ENCODE data around the gene PDX1. TPM values are rescaled to one million over a fixed set of nuclear protein-coding genes. Genes with fewer than 3 reads are reported as not detected.

Gene PDX1
- total RNA-seq = not detected
- polyA plus RNA-seq = not detected
- total RNA-seq = not detected

GRCh38 chr13:27919934-27920676 lies at the start of gene PDX1:
TSS of gene PDX1 (plus strand) at chr13:27920000. CDS start at chr13:27920139, 139 bp downstream.
- H3K9me3 Mint-ChIP-seq = peaks cover 0 to 2% (median 0%) of the 10 kb centered on the region in 11 donors
- DNase-seq = peak in 1 of 9 donors; percentile 24
- peaks cover 75 to 86% (median 78%) of the 10 kb centered on the region in 5 donors for H3K27me3 Mint-ChIP-seq
- H3K4me3 Mint-ChIP-seq = peak within 1 kb of the TSS; percentile 57 to 85 (median 74)
- ChIA-PET POLR2A (no interaction called here), CTCF (no interaction called here)
- intact Hi-C loops (cut with micrococcal nuclease) = loop anchor here in 1 of 2 donors (2.0 kb wide), 1 partner anchor 41 kb away; no protein-coding TSS in a partner anchor
- Histone ChIP-seq H3K36me3 (ENCODE audit: control insufficient read depth in 2 of 3, insufficient read depth in 3 of 3, low read length in 3 of 3) (no peaks in the 10 kb centered on the region), H3K4me3 (ENCODE audit: low read length) (peak within 1 kb of the TSS; percentile 9), H3K27ac (ENCODE audit: low read depth, low read length) (no peak within 1 kb of the TSS), H3K4me1 (ENCODE audit: control insufficient read depth in 2 of 2, insufficient read depth in 2 of 2, low read length in 2 of 2) (peaks cover 0 to 16% of the 10 kb centered on the region in 2 donors), H3K9me3 (ENCODE audit: control insufficient read depth in 2 of 3, low read length in 3 of 3) (no peaks in the 10 kb centered on the region), H3K27me3 (ENCODE audit: control insufficient read depth in 2 of 2, insufficient read depth in 2 of 2, low read length in 2 of 2) (peaks cover 6 to 20% of the 10 kb centered on the region in 2 donors)
- ATAC-seq = peak; percentile 46
- H3K27ac Mint-ChIP-seq = peak within 1 kb of the TSS in 1 of 9 donors; percentile 68
- H3K4me1 Mint-ChIP-seq = peaks cover 9 to 49% (median 41%) of the 10 kb centered on the region in 7 donors
- H3K36me3 Mint-ChIP-seq = peaks cover 0 to 4% (median 0%) of the 10 kb centered on the region in 5 donors

DNA sequence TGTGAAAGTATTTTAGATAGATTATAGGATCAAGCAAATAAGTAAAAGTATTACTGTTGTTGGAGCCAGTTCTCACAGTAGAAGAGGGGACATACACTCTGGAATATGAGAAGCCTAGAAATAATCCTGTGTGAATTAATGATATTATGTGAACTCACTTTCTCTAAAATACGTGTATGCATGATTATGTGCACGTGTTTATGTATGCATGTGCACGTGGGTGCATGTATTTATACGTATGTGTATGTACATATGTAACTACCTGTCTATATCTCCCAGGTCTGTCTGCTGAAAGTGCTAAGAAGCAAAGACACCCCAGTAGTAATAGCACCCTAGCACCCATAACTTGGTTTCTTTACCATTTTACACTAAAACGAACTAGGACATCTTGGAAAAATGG lies 41.5 kb upstream of the PDX1 start:
- CTCF ChIA-PET = no interaction called here
- Histone ChIP-seq H3K27ac (ENCODE audit: low read depth, low read length) (no peak overlapping the region), H3K27me3 (ENCODE audit: control insufficient read depth in 2 of 2, insufficient read depth in 2 of 2, low read length in 2 of 2) (no peaks in the 10 kb centered on the region), H3K4me3 (ENCODE audit: low read length) (no peak overlapping the region), H3K36me3 (ENCODE audit: control insufficient read depth in 2 of 3, insufficient read depth in 3 of 3, low read length in 3 of 3) (no peaks in the 10 kb centered on the region), H3K4me1 (ENCODE audit: control insufficient read depth in 2 of 2, insufficient read depth in 2 of 2, low read length in 2 of 2) (no peaks in the 10 kb centered on the region), H3K9me3 (ENCODE audit: control insufficient read depth in 2 of 3, low read length in 3 of 3) (no peaks in the 10 kb centered on the region)
- intact Hi-C loops (cut with micrococcal nuclease) = no loop called here
- DNase-seq = no peak
- ATAC-seq = no peak
- POLR2A ChIA-PET = no interaction called here
- H3K36me3 Mint-ChIP-seq = peaks cover 0 to 4% (median 0%) of the 10 kb centered on the region in 5 donors
- peaks cover 33 to 77% (median 69%) of the 10 kb centered on the region in 5 donors for H3K27me3 Mint-ChIP-seq
- H3K27ac Mint-ChIP-seq = no peak overlapping the region
- peaks cover 0 to 7% (median 1%) of the 10 kb centered on the region in 11 donors for H3K9me3 Mint-ChIP-seq
- H3K4me3 Mint-ChIP-seq = no peak overlapping the region
- H3K4me1 Mint-ChIP-seq = no peaks in the 10 kb centered on the region

- H3K27me3 Mint-ChIP-seq = peaks cover 32 to 49% (median 41%) of the 10 kb centered on the region in 5 donors
- intact Hi-C loops (cut with micrococcal nuclease) = no loop called here
- no peak for DNase-seq
These were observed 30.3 kb upstream of the PDX1 start for GRCh38 chr13:27889471-27889870.

DNA sequence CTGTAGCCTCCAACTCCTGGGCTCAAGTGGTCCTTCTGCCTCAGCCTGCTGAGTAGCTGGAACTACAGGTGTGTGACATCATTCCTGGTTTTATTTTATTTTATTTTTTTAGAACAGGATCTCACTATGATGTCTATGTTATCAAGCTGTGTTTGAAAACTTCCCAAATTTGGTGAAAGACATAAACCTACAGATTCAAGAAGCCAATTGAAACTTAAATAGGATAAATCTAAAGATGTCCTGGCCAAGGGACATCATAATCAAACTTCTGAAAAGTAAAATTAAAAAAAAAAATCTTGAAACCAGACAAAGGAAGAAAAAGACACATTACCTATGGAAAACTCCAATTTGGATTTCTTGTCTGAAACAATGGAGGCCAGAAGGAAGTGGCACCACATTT lies 23.1 kb upstream of the PDX1 start:
- peaks cover 0 to 29% (median 14%) of the 10 kb centered on the region in 11 donors for H3K9me3 Mint-ChIP-seq
- Histone ChIP-seq H3K36me3 (ENCODE audit: control insufficient read depth in 2 of 3, insufficient read depth in 3 of 3, low read length in 3 of 3) (no peaks in the 10 kb centered on the region), H3K27me3 (ENCODE audit: control insufficient read depth in 2 of 2, insufficient read depth in 2 of 2, low read length in 2 of 2) (peaks cover 0 to 3% of the 10 kb centered on the region in 2 donors), H3K4me1 (ENCODE audit: control insufficient read depth in 2 of 2, insufficient read depth in 2 of 2, low read length in 2 of 2) (no peaks in the 10 kb centered on the region), H3K9me3 (ENCODE audit: control insufficient read depth in 2 of 3, low read length in 3 of 3) (peaks cover 0 to 2% (median 0%) of the 10 kb centered on the region in 3 experiments), H3K27ac (ENCODE audit: low read depth, low read length) (no peak overlapping the region), H3K4me3 (ENCODE audit: low read length) (no peak overlapping the region)
- POLR2A ChIA-PET = no interaction called here
- intact Hi-C loops (cut with micrococcal nuclease) = no loop called here
- ATAC-seq = no peak
- peaks cover 0 to 3% (median 0%) of the 10 kb centered on the region in 5 donors for H3K36me3 Mint-ChIP-seq
- no peak for DNase-seq
- H3K4me1 Mint-ChIP-seq = no peaks in the 10 kb centered on the region
- no peak overlapping the region for H3K27ac Mint-ChIP-seq
- CTCF ChIA-PET = no interaction called here
- H3K4me3 Mint-ChIP-seq = no peak overlapping the region
- H3K27me3 Mint-ChIP-seq = peaks cover 36 to 83% (median 76%) of the 10 kb centered on the region in 5 donors

More at GRCh38 chr13:27889471-27889870, 30.3 kb upstream of the PDX1 start:
- ATAC-seq = no peak
- Mint-ChIP-seq H3K36me3 (no peaks in the 10 kb centered on the region), H3K27ac (no peak overlapping the region), H3K4me1 (peaks cover 0 to 2% (median 0%) of the 10 kb centered on the region in 7 donors), H3K4me3 (no peak overlapping the region), H3K9me3 (peaks cover 0 to 26% (median 14%) of the 10 kb centered on the region in 11 donors)
- POLR2A ChIA-PET = no interaction called here
- no peak overlapping the region for H3K4me3 ChIP-seq (ENCODE audit: low read length)
- no peak overlapping the region for H3K27ac ChIP-seq (ENCODE audit: low read depth, low read length)
- H3K27me3 ChIP-seq (ENCODE audit: control insufficient read depth in 2 of 2, insufficient read depth in 2 of 2, low read length in 2 of 2) = no peaks in the 10 kb centered on the region
- H3K36me3 ChIP-seq (ENCODE audit: control insufficient read depth in 2 of 3, insufficient read depth in 3 of 3, low read length in 3 of 3) = no peaks in the 10 kb centered on the region
- H3K4me1 ChIP-seq (ENCODE audit: control insufficient read depth in 2 of 2, insufficient read depth in 2 of 2, low read length in 2 of 2) = no peaks in the 10 kb centered on the region
- peaks cover 0 to 3% (median 0%) of the 10 kb centered on the region in 3 experiments for H3K9me3 ChIP-seq (ENCODE audit: control insufficient read depth in 2 of 3, low read length in 3 of 3)
- CTCF ChIA-PET = no interaction called here

DNA sequence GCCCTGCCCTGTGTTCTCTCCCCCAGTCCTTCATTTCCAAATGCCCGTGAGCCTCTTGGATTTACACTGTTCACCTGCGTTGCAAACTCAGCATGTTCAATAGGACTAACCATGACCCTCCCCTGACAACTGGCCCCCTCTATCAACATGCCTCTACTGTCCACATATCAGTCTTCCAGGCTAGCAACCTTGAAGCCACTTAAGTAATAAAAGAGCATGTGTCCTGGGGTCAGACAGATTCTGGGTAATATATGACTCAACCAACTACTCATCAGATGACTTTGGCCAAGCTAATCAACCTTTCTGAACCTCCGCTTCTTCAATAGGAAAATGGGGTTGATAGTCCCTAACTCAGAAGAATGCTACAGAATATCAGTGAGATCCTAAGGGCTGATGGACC lies 15.1 kb upstream of the PDX1 start:
- Mint-ChIP-seq H3K27me3 (peaks cover 30 to 93% (median 72%) of the 10 kb centered on the region in 5 donors), H3K9me3 (peaks cover 0 to 3% (median 0%) of the 10 kb centered on the region in 11 donors), H3K27ac (no peak overlapping the region), H3K36me3 (peaks cover 0 to 1% (median 0%) of the 10 kb centered on the region in 5 donors), H3K4me1 (no peaks in the 10 kb centered on the region), H3K4me3 (no peak overlapping the region)
- no peaks in the 10 kb centered on the region for H3K9me3 ChIP-seq (ENCODE audit: control insufficient read depth in 2 of 3, low read length in 3 of 3)
- H3K4me3 ChIP-seq (ENCODE audit: low read length) = no peak overlapping the region
- H3K4me1 ChIP-seq (ENCODE audit: control insufficient read depth in 2 of 2, insufficient read depth in 2 of 2, low read length in 2 of 2) = no peaks in the 10 kb centered on the region
- CTCF ChIA-PET = no interaction called here
- no peak overlapping the region for H3K27ac ChIP-seq (ENCODE audit: low read depth, low read length)
- H3K27me3 ChIP-seq (ENCODE audit: control insufficient read depth in 2 of 2, insufficient read depth in 2 of 2, low read length in 2 of 2) = peaks cover 0 to 3% of the 10 kb centered on the region in 2 donors
- ATAC-seq (no peak), DNase-seq (no peak)
- intact Hi-C loops (cut with micrococcal nuclease) = no loop called here
- H3K36me3 ChIP-seq (ENCODE audit: control insufficient read depth in 2 of 3, insufficient read depth in 3 of 3, low read length in 3 of 3) = no peaks in the 10 kb centered on the region
- POLR2A ChIA-PET = no interaction called here

DNA sequence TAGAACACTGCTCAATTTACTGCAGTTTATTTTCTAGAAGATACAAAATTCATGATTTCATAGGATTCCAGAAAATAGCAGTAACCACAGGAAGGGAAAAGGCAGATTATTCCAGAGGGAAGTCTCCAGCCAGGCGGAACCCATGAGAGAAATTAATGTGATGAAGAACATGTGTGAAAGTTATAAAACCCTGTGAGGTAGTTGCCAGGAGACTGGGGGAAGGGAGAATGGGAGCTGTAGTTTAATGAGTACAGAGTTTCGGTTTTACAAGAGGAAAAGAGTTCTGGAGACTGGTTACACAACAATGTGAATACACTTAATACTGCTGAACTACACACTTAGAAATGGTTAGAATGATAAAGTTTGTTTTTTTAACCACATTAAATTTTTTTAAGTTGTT lies 14.2 kb upstream of the PDX1 start:
- Mint-ChIP-seq H3K9me3 (peaks cover 0 to 3% (median 0%) of the 10 kb centered on the region in 11 donors), H3K4me1 (no peaks in the 10 kb centered on the region), H3K27ac (no peak overlapping the region), H3K4me3 (no peak overlapping the region), H3K36me3 (no peaks in the 10 kb centered on the region), H3K27me3 (peaks cover 29 to 84% (median 73%) of the 10 kb centered on the region in 5 donors)
- intact Hi-C loops (cut with micrococcal nuclease) = no loop called here
- no peak overlapping the region for H3K27ac ChIP-seq (ENCODE audit: low read depth, low read length)
- no peaks in the 10 kb centered on the region for H3K27me3 ChIP-seq (ENCODE audit: control insufficient read depth in 2 of 2, insufficient read depth in 2 of 2, low read length in 2 of 2)
- DNase-seq = no peak
- ATAC-seq = no peak
- CTCF ChIA-PET = interaction anchor here (0.6 kb wide), 1 partner anchor 48 kb away, joined by 3 read pairs; no protein-coding TSS in a partner anchor
- POLR2A ChIA-PET = no interaction called here
- no peaks in the 10 kb centered on the region for H3K9me3 ChIP-seq (ENCODE audit: control insufficient read depth in 2 of 3, low read length in 3 of 3)
- no peaks in the 10 kb centered on the region for H3K4me1 ChIP-seq (ENCODE audit: control insufficient read depth in 2 of 2, insufficient read depth in 2 of 2, low read length in 2 of 2)
- H3K4me3 ChIP-seq (ENCODE audit: low read length) = no peak overlapping the region
- H3K36me3 ChIP-seq (ENCODE audit: control insufficient read depth in 2 of 3, insufficient read depth in 3 of 3, low read length in 3 of 3) = no peaks in the 10 kb centered on the region

All from naive thymus-derived CD4-positive, alpha-beta T cell (primary cell).